ENCODE measurements around the gene AFG3L2. TPM values are rescaled to one million over a fixed set of nuclear protein-coding genes. Genes with fewer than 3 reads are reported as not detected.

Gene AFG3L2
- total and polyA plus RNA-seq, 2 of the 13 experiments (the other 11 are each of a cell fraction or from before 2014, with no cell fraction given): 28.6 to 86.9 TPM

DNA sequence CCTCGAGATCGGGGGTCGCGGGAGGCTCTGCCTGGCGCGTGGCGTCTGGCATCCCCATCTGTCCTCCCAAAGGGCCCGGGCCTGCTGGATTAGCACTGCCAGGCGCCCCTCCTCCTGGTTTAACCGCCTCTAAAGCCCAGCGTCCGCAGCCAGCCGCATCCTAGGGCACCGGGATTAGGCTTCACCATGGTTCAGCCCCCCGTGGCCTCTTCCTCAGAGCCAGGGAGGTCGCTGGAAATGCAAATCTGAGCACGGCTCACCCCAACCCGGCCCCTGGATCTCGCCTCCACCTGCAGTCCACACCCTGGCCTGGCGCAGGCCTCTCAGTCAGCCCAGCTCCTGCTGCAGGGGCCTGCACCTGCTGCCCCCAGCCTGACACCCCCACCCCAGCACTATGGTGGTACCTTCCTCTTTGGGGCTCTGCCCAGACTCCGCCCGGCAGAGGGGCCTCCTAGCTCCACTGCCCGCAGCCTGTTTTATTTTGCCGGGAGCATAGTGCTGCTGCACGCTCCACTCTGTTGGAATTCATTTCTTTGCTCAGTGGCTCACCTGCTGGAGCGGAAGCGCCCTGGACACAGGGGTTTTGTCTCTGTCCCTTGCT, 43.9 kb upstream of the AFG3L2 start (continued):
- TF ChIP-seq ZNF430 (CRISPR knock-in tag; IDR thresholded peaks at IDR 0.05): no peak
- no peak for TF ChIP-seq ZNF138 (CRISPR knock-in tag; IDR thresholded peaks at IDR 0.05; ENCODE audit: low read depth)
- TF ChIP-seq, protein P1, sequence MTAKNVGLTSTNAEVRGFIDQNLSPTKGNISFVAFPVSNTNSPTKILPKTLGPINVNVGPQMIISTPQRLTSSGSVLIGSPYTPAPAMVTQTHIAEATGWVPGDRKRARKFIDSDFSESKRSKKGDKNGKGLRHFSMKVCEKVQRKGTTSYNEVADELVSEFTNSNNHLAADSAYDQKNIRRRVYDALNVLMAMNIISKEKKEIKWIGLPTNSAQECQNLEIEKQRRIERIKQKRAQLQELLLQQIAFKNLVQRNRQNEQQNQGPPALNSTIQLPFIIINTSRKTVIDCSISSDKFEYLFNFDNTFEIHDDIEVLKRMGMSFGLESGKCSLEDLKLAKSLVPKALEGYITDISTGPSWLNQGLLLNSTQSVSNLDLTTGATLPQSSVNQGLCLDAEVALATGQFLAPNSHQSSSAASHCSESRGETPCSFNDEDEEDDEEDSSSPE (CRISPR knock-in tag; IDR thresholded peaks at IDR 0.05): peak; percentile 52; the same call in 1 of the 2 replicates
- TF ChIP-seq ZNF569 (CRISPR knock-in tag; IDR thresholded peaks at IDR 0.05; ENCODE audit: borderline replicate concordance): no peak
- TF ChIP-seq ZNF766 (CRISPR knock-in tag; IDR thresholded peaks at IDR 0.05; ENCODE audit: borderline replicate concordance): 0 out of 2 replicates have a peak, but pooled peaks have one; percentile 60
- TF ChIP-seq GABPB1 (CRISPR knock-in tag; IDR thresholded peaks at IDR 0.05): peak; percentile 57
- no peak for TF ChIP-seq SUZ12 (IDR thresholded peaks at IDR 0.05; ENCODE audit: low read depth, low read length)
- TF ChIP-seq ZFX (CRISPR knock-in tag; IDR thresholded peaks at IDR 0.05; ENCODE audit: low read depth): peak; percentile 94
- no peak for TF ChIP-seq JUNB (CRISPR knock-in tag; IDR thresholded peaks at IDR 0.05; ENCODE audit: borderline replicate concordance)
- TF ChIP-seq MIXL1 (CRISPR knock-in tag; IDR thresholded peaks at IDR 0.05): peak; percentile 53; the same call in 1 of the 2 replicates
- TF ChIP-seq ZNF629 (CRISPR knock-in tag; conservative IDR thresholded peaks at IDR 0.05): no peak
- no peak for TF ChIP-seq ATF1 (CRISPR knock-in tag; IDR thresholded peaks at IDR 0.05)
- TF ChIP-seq ZNF34 (CRISPR knock-in tag; IDR thresholded peaks at IDR 0.05; ENCODE audit: borderline replicate concordance): no peak
- peak; percentile 69 for TF ChIP-seq ZNF574 (CRISPR knock-in tag; IDR thresholded peaks at IDR 0.05)
- TF ChIP-seq SCMH1 (CRISPR knock-in tag; IDR thresholded peaks at IDR 0.05; ENCODE audit: borderline replicate concordance): no peak
- TF ChIP-seq SETDB1 (CRISPR knock-in tag; IDR thresholded peaks at IDR 0.05; ENCODE audit: borderline replicate concordance): no peak
- TF ChIP-seq ZNF546 (CRISPR knock-in tag; conservative IDR thresholded peaks at IDR 0.05): no peak; the same call in 1 of the 2 replicates
- TF ChIP-seq PHB2 (IDR thresholded peaks at IDR 0.05; ENCODE audit: partially characterized antibody): no peak
- 0 out of 2 replicates have a peak, but pooled peaks have one; percentile 55 for TF ChIP-seq TBP (CRISPR knock-in tag; IDR thresholded peaks at IDR 0.05)
- TF ChIP-seq, protein P2, sequence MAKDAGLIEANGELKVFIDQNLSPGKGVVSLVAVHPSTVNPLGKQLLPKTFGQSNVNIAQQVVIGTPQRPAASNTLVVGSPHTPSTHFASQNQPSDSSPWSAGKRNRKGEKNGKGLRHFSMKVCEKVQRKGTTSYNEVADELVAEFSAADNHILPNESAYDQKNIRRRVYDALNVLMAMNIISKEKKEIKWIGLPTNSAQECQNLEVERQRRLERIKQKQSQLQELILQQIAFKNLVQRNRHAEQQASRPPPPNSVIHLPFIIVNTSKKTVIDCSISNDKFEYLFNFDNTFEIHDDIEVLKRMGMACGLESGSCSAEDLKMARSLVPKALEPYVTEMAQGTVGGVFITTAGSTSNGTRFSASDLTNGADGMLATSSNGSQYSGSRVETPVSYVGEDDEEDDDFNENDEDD (CRISPR knock-in tag; IDR thresholded peaks at IDR 0.05; ENCODE audit: borderline replicate concordance): no peak
- no peak for TF ChIP-seq SP1 (IDR thresholded peaks at IDR 0.05)
- TF ChIP-seq SP1 (CRISPR knock-in tag; IDR thresholded peaks at IDR 0.05): no peak
- 0 out of 2 replicates have a peak, but pooled peaks have one; percentile 26 for TF ChIP-seq HDAC2 (CRISPR knock-in tag; IDR thresholded peaks at IDR 0.05)
- no peak for TF ChIP-seq EZH2 (conservative IDR thresholded peaks at IDR 0.05; ENCODE audit: low read depth, low read length)
- TF ChIP-seq CAMTA2 (CRISPR knock-in tag; IDR thresholded peaks at IDR 0.05; ENCODE audit: borderline replicate concordance): no peak
- no peak for TF ChIP-seq CENPT (CRISPR knock-in tag; IDR thresholded peaks at IDR 0.05; ENCODE audit: low read depth)
- TF ChIP-seq MBD4 (IDR thresholded peaks at IDR 0.05; ENCODE audit: borderline replicate concordance, low read length): no peak
- TF ChIP-seq NFKB2 (CRISPR knock-in tag; IDR thresholded peaks at IDR 0.05; ENCODE audit: borderline replicate concordance): peak; percentile 73; the same call in 1 of the 2 replicates

All from HepG2 (cell line).